ENCODE results near the gene BBS7.

BBS7 gene

GRCh38 chr4:121790976-121791375 is 79.3 kb downstream of the BBS7 start:
- DNase-seq (ENCODE audit: low read depth), result no peak

GRCh38 chr4:121789960-121790829 is 80.1 kb downstream of the BBS7 start:
- DNase-seq (ENCODE audit: low read depth), result no peak

- DNase-seq (ENCODE audit: low read depth), result no peak
Observed at GRCh38 chr4:121789455-121789854, 80.8 kb downstream of the BBS7 start.

GRCh38 chr4:121788896-121789295 is 81.4 kb downstream of the BBS7 start:
- DNase-seq (ENCODE audit: low read depth), result no peak

GRCh38 chr4:121786221-121786620 is 84.1 kb downstream of the BBS7 start:
- no peak for DNase-seq (ENCODE audit: low read depth)

GRCh38 chr4:121785479-121785878 is 84.8 kb downstream of the BBS7 start:
- DNase-seq (ENCODE audit: low read depth), result no peak

GRCh38 chr4:121784975-121785374 is 85.3 kb downstream of the BBS7 start:
- no peak for DNase-seq (ENCODE audit: low read depth)

- no peak for DNase-seq (ENCODE audit: low read depth)
Observed at GRCh38 chr4:121784401-121784800, 85.9 kb downstream of the BBS7 start.

- no peak for DNase-seq (ENCODE audit: low read depth)
Observed at GRCh38 chr4:121783210-121783609, 87.1 kb downstream of the BBS7 start.

- DNase-seq (ENCODE audit: low read depth), result no peak
Observed at GRCh38 chr4:121778991-121779628, 91.2 kb downstream of the BBS7 start.

GRCh38 chr4:121777625-121778024 is 92.6 kb downstream of the BBS7 start:
- no peak for DNase-seq (ENCODE audit: low read depth)

GRCh38 chr4:121776610-121777401 is 93.5 kb downstream of the BBS7 start:
- DNase-seq (ENCODE audit: low read depth), result no peak
